HG03354 (cell line): Measurements from ENCODE around the gene ZNF230.
A peak's percentile ranks its signal among the peaks of the same experiment; 100 is the strongest.

Experiments
- ATAC-seq: cut with Tn5 transposase; IDR thresholded peaks from one replicate; pipeline ENCODE4 v1.9.1; 2021; ENCODE audit warnings: mild to moderate bottlenecking; ENCODE audit not compliant: unreplicated experiment, poor library complexity, severe bottlenecking

The ZNF230 gene

GRCh38 chr19:44026622-44027021 lies 23.9 kb downstream of the ZNF230 start:
- ATAC-seq: no peak

DNA sequence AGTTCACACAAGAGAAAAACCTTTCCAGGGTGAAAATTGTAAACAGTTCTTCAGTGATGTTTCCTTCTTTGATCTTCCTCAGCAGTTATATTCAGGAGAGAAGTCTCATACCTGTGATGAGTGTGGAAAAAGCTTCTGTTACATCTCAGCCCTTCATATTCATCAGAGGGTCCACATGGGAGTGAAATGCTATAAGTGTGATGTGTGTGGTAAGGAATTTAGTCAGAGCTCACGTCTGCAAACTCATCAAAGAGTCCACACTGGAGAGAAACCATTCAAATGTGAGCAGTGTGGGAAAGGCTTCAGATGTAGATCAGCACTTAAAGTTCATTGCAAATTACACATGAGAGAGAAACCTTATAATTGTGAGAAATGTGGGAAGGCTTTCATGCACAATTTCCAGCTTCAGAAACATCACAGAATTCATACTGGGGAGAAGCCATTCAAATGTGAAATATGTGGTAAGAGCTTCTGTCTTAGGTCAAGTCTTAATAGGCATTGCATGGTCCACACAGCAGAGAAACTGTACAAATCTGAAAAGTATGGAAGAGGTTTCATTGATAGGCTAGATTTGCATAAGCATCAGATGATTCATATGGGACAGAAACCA lies 29.3 kb downstream of the ZNF230 start:
- no peak for ATAC-seq

GRCh38 chr19:44042147-44042546 lies 39.4 kb downstream of the ZNF230 start:
- ATAC-seq: no peak

DNA sequence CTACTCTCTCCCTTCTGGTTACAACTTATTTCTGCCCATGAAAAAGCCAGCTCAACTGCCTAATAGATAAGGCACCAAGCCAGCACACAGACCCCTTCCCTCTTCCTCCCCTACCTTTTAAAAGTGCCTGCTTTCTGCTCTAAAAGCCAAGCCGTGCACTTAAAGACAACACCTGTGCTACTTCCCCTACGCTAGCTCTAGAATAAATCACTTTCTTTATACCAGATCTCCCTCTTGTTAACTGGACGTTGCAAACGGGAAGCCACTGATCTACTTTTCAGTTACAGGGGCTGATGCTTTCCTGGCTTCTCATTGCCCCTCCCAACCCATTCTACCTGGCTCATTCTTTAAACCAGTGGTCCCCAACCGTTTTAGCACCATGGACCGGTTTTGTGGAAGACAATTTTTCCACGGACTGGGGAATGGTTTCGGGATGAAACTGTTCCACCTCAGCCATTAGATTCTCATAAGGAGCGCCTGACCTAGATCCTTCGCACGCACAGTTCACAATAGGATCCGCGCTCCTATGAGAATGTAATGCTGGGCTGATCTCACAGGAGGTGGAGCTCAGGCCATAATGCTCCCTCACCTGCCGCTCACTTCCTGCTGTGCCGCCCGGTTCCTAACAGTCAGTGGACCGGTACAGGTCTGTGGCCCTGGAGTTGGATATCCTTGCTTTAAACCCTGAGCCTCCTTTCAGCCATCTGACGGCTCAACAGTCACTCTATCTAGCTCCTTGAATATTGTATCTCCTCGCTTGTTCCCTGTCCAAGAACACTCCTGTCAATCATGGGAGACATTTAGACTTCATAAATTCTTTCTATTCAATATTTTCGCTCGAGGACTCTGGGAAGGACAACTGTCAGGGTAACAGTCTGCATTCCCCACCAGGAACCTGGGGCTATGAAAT lies 48.2 kb downstream of the ZNF230 start:
- ATAC-seq: peak; percentile 43

DNA sequence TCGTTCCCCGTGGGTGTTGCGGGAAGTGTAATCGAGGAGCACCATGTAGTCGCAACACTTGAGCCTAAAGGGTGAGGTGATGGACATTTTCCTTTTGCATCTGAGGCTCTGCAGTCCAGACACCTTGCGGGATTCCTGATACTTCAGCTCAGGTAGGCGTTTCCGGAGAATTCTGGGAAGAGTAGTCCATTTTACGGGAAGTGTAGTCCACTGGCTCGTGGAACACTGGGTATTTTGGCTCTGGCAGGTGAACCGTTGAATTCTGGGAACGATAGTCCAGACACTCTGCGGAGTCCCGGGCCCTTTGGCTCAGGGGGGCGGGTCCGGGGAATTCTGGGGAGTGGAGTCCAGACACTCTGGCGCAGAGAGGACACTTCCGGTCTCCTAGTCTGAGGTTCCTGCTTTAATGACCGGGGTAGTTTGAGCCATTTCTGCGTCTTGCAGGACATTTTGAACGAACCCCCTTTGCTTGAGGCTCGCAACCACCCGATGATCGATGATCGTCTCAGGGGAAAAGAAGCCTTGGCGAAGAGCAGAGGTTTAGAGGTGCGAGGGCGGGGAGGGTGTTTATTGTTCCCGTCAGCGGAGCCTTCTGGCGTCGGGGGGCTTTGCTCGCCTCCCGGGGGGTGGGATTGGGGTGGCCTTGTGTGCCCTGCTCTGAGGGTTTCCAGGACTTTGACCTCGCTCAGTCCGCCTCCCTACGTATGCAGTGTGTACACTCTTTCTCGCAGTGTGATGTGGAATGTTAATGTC lies 49.1 kb downstream of the ZNF230 start, which contains the start of gene ZNF223:
TSS of gene ZNF223 (plus strand) at position 387 of the 753 bp plus-strand sequence. CDS start 3,141 bp downstream, outside the sequence.
- ATAC-seq: peak; percentile 66

- ATAC-seq: no peak
These were observed 53.1 kb downstream of the ZNF230 start for GRCh38 chr19:44055870-44056269.

GRCh38 chr19:44059229-44059628 lies 56.5 kb downstream of the ZNF230 start:
- no peak for ATAC-seq

DNA sequence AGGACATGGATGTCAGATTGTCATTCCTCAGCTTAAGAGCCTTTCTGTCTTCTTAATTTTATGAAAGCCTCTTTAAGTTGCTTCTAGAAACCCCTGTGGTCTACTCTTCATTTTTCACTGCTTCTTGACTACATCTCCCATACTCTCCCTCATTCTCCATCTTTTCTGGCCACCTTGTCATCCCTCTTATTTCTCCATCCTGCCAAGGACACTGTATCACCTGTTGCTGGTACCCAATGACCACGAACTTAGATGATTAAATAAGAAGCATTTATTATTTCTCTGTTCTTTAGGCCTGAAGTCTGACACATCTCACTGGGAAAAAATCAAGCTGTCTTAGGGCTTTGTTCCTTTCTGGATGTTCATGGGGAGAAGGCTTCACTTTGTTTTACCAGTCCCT lies 58.3 kb downstream of the ZNF230 start:
- ATAC-seq: no peak
